ENCODE results near the gene RAMP3. TPM values are rescaled to one million over a fixed set of nuclear protein-coding genes. Genes with fewer than 3 reads are reported as not detected.

RAMP3 gene
- total RNA-seq, 1 experiment from 2014 or later, result not detected

DNA sequence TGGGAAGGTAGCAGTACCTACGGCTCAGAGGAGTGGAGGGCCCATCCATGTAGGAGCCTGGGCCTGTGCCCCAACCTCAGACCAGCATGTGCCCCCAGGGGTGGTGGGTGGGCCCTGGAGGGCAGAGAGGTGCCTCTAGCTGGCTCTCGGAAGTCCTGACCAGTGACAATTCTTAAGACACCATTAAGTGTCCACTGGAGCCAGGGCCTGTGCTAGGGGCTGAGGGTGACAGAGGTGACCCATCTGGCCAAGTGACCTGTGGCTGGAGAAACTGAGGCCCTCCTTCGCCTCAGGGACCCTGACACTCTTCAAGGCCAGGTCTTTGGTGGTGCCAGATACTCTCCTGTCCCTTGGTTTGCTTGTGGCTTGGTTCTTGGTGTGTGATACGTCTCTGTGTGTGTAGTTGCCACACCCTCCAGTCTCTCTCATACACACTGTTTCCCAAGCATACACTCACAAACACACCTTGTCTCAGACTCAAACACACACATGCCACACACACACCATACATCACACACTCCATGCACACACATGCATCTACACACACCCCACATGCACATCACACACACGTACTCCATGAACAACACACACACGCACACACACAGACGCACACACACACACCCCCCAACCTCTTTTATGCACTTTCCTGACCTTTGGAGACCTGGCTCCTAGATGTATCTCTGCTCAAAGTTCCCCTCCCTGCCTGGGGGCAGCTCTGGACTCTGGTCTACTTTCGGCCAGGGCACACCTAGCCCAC, 897 bp upstream of the RAMP3 start:
- TF ChIP-seq CTCF (conservative IDR thresholded peaks at IDR 0.05) (no peak), EZH2 (IDR thresholded peaks at IDR 0.05; ENCODE audit: low read depth) (no peak)
- H4K20me1 ChIP-seq (ENCODE audit: insufficient read depth), result no peaks in the 10 kb centered on the region
- H2AFZ ChIP-seq, result no peak overlapping the region
- no peaks in the 10 kb centered on the region for H3K9me2 ChIP-seq (ENCODE audit: insufficient read depth)
- no peaks in the 10 kb centered on the region for H3K9me3 ChIP-seq (ENCODE audit: insufficient read depth, low read depth)
- ChIA-PET CTCF (no interaction called here), POLR2A (ENCODE audit: unreplicated experiment) (no interaction called here)
- intact Hi-C loops (cut with micrococcal nuclease; ENCODE audit: unreplicated experiment), result loop anchor here (10.0 kb wide), 1 partner anchor 1198 kb away; no protein-coding TSS in a partner anchor
- DNase-seq, result no peak
- H3K27ac ChIP-seq, result no peak overlapping the region
- no peak overlapping the region for H3K4me3 ChIP-seq
- H3K4me1 ChIP-seq (replicated peaks; ENCODE audit: insufficient read depth), result no peaks in the 10 kb centered on the region
- BruUV-seq (replicated peaks), result no TSS peak
- H3K36me3 ChIP-seq (ENCODE audit: low read depth), result no peaks in the 10 kb centered on the region
- no peaks in the 10 kb centered on the region for H3F3A ChIP-seq (ENCODE audit: insufficient read depth, low read depth)
- H3K27me3 ChIP-seq (ENCODE audit: insufficient read depth, low read depth), result peaks cover 46% of the 10 kb centered on the region
- no peak overlapping the region for H3K4me2 ChIP-seq
- H3K79me2 ChIP-seq (ENCODE audit: low read depth), result no peaks in the 10 kb centered on the region

- POLR2A ChIA-PET (ENCODE audit: unreplicated experiment), result no interaction called here
- no peaks in the 10 kb centered on the region for H3K9me2 ChIP-seq (ENCODE audit: insufficient read depth)
- no peak overlapping the region for H3K4me2 ChIP-seq
- H2AFZ ChIP-seq, result no peak overlapping the region
- no peaks in the 10 kb centered on the region for H3K36me3 ChIP-seq (ENCODE audit: low read depth)
- BruUV-seq (replicated peaks), result no TSS peak
- no peaks in the 10 kb centered on the region for H3K9me3 ChIP-seq (ENCODE audit: insufficient read depth, low read depth)
- DNase-seq, result no peak
- no peaks in the 10 kb centered on the region for H3K79me2 ChIP-seq (ENCODE audit: low read depth)
- H3K27me3 ChIP-seq (ENCODE audit: insufficient read depth, low read depth), result peaks cover 48% of the 10 kb centered on the region
- H3F3A ChIP-seq (ENCODE audit: insufficient read depth, low read depth), result no peaks in the 10 kb centered on the region
- no peaks in the 10 kb centered on the region for H3K4me1 ChIP-seq (replicated peaks; ENCODE audit: insufficient read depth)
- no peak overlapping the region for H3K27ac ChIP-seq
- no peak overlapping the region for H3K4me3 ChIP-seq
- intact Hi-C loops (cut with micrococcal nuclease; ENCODE audit: unreplicated experiment), result loop anchor here (10.0 kb wide), 1 partner anchor 1198 kb away; no protein-coding TSS in a partner anchor
- no peaks in the 10 kb centered on the region for H4K20me1 ChIP-seq (ENCODE audit: insufficient read depth)
- TF ChIP-seq EZH2 (IDR thresholded peaks at IDR 0.05; ENCODE audit: low read depth) (no peak), CTCF (conservative IDR thresholded peaks at IDR 0.05) (no peak)
- CTCF ChIA-PET, result no interaction called here
Observed at GRCh38 chr7:45157286-45157652, 322 bp upstream of the RAMP3 start.

DNA sequence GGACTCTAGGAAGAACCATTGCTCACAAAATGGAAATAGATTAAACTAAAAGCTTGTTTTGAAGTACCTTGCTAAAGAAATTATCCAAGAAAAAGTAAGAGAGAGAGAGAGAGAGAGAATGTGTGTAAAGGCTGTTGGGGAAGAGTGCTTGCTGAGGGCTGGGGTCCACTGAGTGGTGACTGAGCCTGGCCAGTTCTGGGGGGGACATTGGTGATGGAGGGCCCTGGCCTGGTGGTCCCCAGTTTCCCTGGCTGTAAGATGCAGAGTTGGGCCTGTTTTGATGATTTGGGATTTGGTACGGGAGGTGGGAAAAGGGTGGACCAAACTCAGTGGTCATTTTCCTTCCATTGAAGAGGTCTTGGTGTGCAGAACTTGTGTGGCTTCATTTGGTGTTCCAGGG, 880 bp downstream of the RAMP3 start:
- no TSS peak for BruUV-seq (replicated peaks)
- no peak overlapping the region for H2AFZ ChIP-seq
- no peak for TF ChIP-seq CTCF (conservative IDR thresholded peaks at IDR 0.05)
- intact Hi-C loops (cut with micrococcal nuclease; ENCODE audit: unreplicated experiment), result loop anchor here (10.0 kb wide), 1 partner anchor 1196 kb away; no protein-coding TSS in a partner anchor
- H3K4me2 ChIP-seq, result no peak overlapping the region
- H4K20me1 ChIP-seq (ENCODE audit: insufficient read depth), result no peaks in the 10 kb centered on the region
- H3K9me2 ChIP-seq (ENCODE audit: insufficient read depth), result no peaks in the 10 kb centered on the region
- no peak overlapping the region for H3K27ac ChIP-seq
- no peak overlapping the region for H3K4me3 ChIP-seq
- no peak for DNase-seq
- H3K9me3 ChIP-seq (ENCODE audit: insufficient read depth, low read depth), result no peaks in the 10 kb centered on the region
- no peaks in the 10 kb centered on the region for H3F3A ChIP-seq (ENCODE audit: insufficient read depth, low read depth)
- no peaks in the 10 kb centered on the region for H3K79me2 ChIP-seq (ENCODE audit: low read depth)
- no peaks in the 10 kb centered on the region for H3K4me1 ChIP-seq (replicated peaks; ENCODE audit: insufficient read depth)
- peaks cover 57% of the 10 kb centered on the region for H3K27me3 ChIP-seq (ENCODE audit: insufficient read depth, low read depth)
- no peaks in the 10 kb centered on the region for H3K36me3 ChIP-seq (ENCODE audit: low read depth)
- CTCF ChIA-PET, result no interaction called here
- POLR2A ChIA-PET (ENCODE audit: unreplicated experiment), result no interaction called here
